ENCODE results near the gene SBK3.

DNA sequence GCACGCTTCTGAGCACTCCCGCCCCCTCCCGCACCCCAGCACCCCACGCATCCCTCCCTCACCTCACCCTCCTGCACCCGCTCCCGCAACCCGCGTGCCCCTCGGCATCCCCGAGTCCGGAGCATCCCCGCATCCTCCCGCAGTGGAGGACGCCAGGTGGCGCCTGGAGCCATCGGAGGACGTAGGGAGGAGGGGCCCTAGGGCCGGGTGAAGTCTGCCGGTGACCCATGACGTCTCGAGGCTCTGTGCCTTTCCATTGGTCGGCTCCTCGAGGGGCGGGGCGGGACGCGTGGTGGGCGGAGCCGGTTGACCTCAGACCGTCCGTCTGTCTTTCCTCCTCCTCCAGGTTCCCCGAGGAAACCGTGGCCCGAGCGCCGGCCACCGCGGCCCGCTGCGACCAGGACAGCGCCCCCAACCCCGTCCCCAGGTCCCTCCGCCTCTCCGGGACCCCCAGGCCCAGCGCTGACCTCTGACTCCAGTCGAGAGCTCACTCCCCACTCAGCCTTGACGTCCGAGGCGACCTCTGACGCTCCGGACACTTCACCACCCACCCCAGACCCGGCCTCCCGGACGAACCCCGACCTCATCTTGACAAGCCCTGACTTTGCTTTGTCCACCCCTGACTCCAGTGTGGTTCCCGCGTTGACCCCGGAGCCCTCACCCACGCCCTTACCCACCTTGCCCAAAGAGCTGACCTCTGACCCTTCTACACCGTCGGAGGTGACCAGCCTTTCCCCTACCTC is 28.3 kb downstream of the SBK3 start:
- TF ChIP-seq, protein P1, sequence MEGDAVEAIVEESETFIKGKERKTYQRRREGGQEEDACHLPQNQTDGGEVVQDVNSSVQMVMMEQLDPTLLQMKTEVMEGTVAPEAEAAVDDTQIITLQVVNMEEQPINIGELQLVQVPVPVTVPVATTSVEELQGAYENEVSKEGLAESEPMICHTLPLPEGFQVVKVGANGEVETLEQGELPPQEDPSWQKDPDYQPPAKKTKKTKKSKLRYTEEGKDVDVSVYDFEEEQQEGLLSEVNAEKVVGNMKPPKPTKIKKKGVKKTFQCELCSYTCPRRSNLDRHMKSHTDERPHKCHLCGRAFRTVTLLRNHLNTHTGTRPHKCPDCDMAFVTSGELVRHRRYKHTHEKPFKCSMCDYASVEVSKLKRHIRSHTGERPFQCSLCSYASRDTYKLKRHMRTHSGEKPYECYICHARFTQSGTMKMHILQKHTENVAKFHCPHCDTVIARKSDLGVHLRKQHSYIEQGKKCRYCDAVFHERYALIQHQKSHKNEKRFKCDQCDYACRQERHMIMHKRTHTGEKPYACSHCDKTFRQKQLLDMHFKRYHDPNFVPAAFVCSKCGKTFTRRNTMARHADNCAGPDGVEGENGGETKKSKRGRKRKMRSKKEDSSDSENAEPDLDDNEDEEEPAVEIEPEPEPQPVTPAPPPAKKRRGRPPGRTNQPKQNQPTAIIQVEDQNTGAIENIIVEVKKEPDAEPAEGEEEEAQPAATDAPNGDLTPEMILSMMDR (conservative IDR thresholded peaks at IDR 0.05; ENCODE audit: low read depth, low read length), result peak; percentile 95
- TF ChIP-seq EZH2 (IDR thresholded peaks at IDR 0.05; ENCODE audit: low read length, unreplicated experiment) (no peak), EZH2phosphoT487 (IDR thresholded peaks at IDR 0.05; ENCODE audit: borderline replicate concordance, low read length) (no peak)
